ENCODE results near the gene IGFBP5. TPM values are rescaled to one million over a fixed set of nuclear protein-coding genes. Genes with fewer than 3 reads are reported as not detected.

Gene IGFBP5
- total RNA-seq, 1 experiment from 2014 or later: 0.20 TPM

GRCh38 chr2:216724190-216724589 lies 28.8 kb upstream of the IGFBP5 start:
- H3K4me3 Mint-ChIP-seq (ENCODE audit: unreplicated experiment): no peak overlapping the region
- Histone ChIP-seq H3K9me3 (no peaks in the 10 kb centered on the region; the same call in 1 of the 2 replicates), H3K36me3 (ENCODE audit: control insufficient read depth, insufficient read depth, low read length) (no peaks in the 10 kb centered on the region), H3K4me3 (ENCODE audit: low read depth, low read length) (no peak overlapping the region), H3K27me3 (replicated peaks; ENCODE audit: control insufficient read depth, insufficient read depth, low read length) (no peaks in the 10 kb centered on the region; the same call in 1 of the 2 replicates), H3K4me1 (no peaks in the 10 kb centered on the region)
- H3K4me1 Mint-ChIP-seq (ENCODE audit: low read depth, unreplicated experiment): no peaks in the 10 kb centered on the region
- H3K27ac Mint-ChIP-seq (ENCODE audit: unreplicated experiment): no peak overlapping the region
- intact Hi-C loops (cut with micrococcal nuclease; ENCODE audit: unreplicated experiment): no loop called here
- H3K9me3 Mint-ChIP-seq (ENCODE audit: unreplicated experiment): no peaks in the 10 kb centered on the region
- BruUV-seq (replicated peaks): no TSS peak
- TF ChIP-seq CTCF (IDR thresholded peaks at IDR 0.05; ENCODE audit: insufficient read depth in 1 of 2, low read depth in 1 of 2, low read length in 1 of 2, severe bottlenecking in 1 of 2, unreplicated experiment in 1 of 2): no peak
- CTCF ChIA-PET: no interaction called here
- POLR2A ChIA-PET: no interaction called here
- peaks cover 12% of the 10 kb centered on the region for H3K27me3 Mint-ChIP-seq (ENCODE audit: insufficient read depth, unreplicated experiment)
- no peak for DNase-seq
- H3K36me3 Mint-ChIP-seq (ENCODE audit: insufficient read depth, unreplicated experiment): no peaks in the 10 kb centered on the region

DNA sequence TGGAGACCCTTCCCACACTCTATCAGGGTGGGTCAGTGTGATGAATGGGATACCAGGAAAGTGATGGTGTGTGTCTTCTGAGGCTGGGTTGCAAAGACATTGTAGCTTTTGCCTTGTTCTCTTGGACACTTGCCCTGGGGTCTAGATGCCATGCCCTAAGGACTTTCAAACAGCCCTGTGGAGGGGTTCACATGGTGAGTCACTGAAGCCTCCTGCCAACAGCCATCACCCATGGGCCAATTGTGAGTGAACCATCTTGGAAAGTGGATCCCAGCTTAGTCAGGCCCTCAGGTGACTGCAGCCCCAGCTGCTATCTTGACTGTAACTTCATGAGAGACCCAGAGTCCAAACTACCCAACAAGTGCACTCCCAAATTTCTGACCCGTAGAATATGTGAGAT lies 25.8 kb upstream of the IGFBP5 start:
- Histone ChIP-seq H3K36me3 (ENCODE audit: control insufficient read depth, insufficient read depth, low read length) (no peaks in the 10 kb centered on the region), H3K27me3 (replicated peaks; ENCODE audit: control insufficient read depth, insufficient read depth, low read length) (no peaks in the 10 kb centered on the region; the same call in 1 of the 2 replicates), H3K4me1 (no peaks in the 10 kb centered on the region), H3K9me3 (no peaks in the 10 kb centered on the region; the same call in 1 of the 2 replicates), H3K4me3 (ENCODE audit: low read depth, low read length) (no peak overlapping the region)
- POLR2A ChIA-PET: no interaction called here
- Mint-ChIP-seq H3K9me3 (ENCODE audit: unreplicated experiment) (no peaks in the 10 kb centered on the region), H3K4me1 (ENCODE audit: low read depth, unreplicated experiment) (no peaks in the 10 kb centered on the region), H3K4me3 (ENCODE audit: unreplicated experiment) (no peak overlapping the region), H3K27me3 (ENCODE audit: insufficient read depth, unreplicated experiment) (peaks cover 18% of the 10 kb centered on the region), H3K27ac (ENCODE audit: unreplicated experiment) (no peak overlapping the region), H3K36me3 (ENCODE audit: insufficient read depth, unreplicated experiment) (no peaks in the 10 kb centered on the region)
- CTCF ChIA-PET: no interaction called here
- intact Hi-C loops (cut with micrococcal nuclease; ENCODE audit: unreplicated experiment): no loop called here
- DNase-seq: no peak
- BruUV-seq (replicated peaks): no TSS peak
- no peak for TF ChIP-seq CTCF (IDR thresholded peaks at IDR 0.05; ENCODE audit: insufficient read depth in 1 of 2, low read depth in 1 of 2, low read length in 1 of 2, severe bottlenecking in 1 of 2, unreplicated experiment in 1 of 2)

DNA sequence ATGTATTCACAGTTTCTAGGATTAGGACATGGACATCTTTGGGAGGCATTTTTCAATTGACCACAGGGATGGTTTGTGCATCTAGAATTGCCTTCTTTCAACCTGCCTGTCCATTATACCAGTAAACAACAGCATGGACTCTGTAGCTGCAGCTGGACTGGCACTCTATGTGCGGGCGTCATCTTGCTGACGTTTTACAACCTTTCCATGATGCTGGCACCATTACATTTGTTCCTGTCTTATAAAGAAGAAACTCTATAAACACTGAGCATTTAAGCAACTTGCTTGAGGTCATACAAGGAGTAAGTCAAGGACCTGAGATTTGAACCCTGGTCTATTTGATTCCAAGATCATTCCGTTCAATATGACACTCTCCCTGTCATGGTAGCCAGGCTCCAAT lies 25.4 kb upstream of the IGFBP5 start:
- no peaks in the 10 kb centered on the region for H3K36me3 Mint-ChIP-seq (ENCODE audit: insufficient read depth, unreplicated experiment)
- Histone ChIP-seq H3K27me3 (replicated peaks; ENCODE audit: control insufficient read depth, insufficient read depth, low read length) (no peaks in the 10 kb centered on the region), H3K4me1 (no peaks in the 10 kb centered on the region), H3K4me3 (ENCODE audit: low read depth, low read length) (no peak overlapping the region), H3K9me3 (no peaks in the 10 kb centered on the region; the same call in 1 of the 2 replicates), H3K36me3 (ENCODE audit: control insufficient read depth, insufficient read depth, low read length) (no peaks in the 10 kb centered on the region)
- no peak overlapping the region for H3K4me3 Mint-ChIP-seq (ENCODE audit: unreplicated experiment)
- intact Hi-C loops (cut with micrococcal nuclease; ENCODE audit: unreplicated experiment): no loop called here
- no TSS peak for BruUV-seq (replicated peaks)
- H3K27ac Mint-ChIP-seq (ENCODE audit: unreplicated experiment): no peak overlapping the region
- ChIA-PET POLR2A (no interaction called here), CTCF (no interaction called here)
- H3K4me1 Mint-ChIP-seq (ENCODE audit: low read depth, unreplicated experiment): no peaks in the 10 kb centered on the region
- no peaks in the 10 kb centered on the region for H3K9me3 Mint-ChIP-seq (ENCODE audit: unreplicated experiment)
- peaks cover 18% of the 10 kb centered on the region for H3K27me3 Mint-ChIP-seq (ENCODE audit: insufficient read depth, unreplicated experiment)
- TF ChIP-seq CTCF (IDR thresholded peaks at IDR 0.05; ENCODE audit: insufficient read depth in 1 of 2, low read depth in 1 of 2, low read length in 1 of 2, severe bottlenecking in 1 of 2, unreplicated experiment in 1 of 2): no peak
- no peak for DNase-seq
